ENCODE measurements around the gene FAHD2A.
"Not testable (repeated sequence)": the region's sequence is repeated elsewhere in the genome, so short reads cannot be mapped to it uniquely, and the experiment has no call there.

GRCh38 chr2:95402004-95402369 is 521 bp upstream of the FAHD2A start:
- TF ChIP-seq, protein P1, sequence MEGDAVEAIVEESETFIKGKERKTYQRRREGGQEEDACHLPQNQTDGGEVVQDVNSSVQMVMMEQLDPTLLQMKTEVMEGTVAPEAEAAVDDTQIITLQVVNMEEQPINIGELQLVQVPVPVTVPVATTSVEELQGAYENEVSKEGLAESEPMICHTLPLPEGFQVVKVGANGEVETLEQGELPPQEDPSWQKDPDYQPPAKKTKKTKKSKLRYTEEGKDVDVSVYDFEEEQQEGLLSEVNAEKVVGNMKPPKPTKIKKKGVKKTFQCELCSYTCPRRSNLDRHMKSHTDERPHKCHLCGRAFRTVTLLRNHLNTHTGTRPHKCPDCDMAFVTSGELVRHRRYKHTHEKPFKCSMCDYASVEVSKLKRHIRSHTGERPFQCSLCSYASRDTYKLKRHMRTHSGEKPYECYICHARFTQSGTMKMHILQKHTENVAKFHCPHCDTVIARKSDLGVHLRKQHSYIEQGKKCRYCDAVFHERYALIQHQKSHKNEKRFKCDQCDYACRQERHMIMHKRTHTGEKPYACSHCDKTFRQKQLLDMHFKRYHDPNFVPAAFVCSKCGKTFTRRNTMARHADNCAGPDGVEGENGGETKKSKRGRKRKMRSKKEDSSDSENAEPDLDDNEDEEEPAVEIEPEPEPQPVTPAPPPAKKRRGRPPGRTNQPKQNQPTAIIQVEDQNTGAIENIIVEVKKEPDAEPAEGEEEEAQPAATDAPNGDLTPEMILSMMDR (conservative IDR thresholded peaks at IDR 0.05), result not testable (repeated sequence)
- not testable (repeated sequence) for TF ChIP-seq EZH2 (IDR thresholded peaks at IDR 0.05; ENCODE audit: low read depth)

Data from PC-9 (cell line).